ENCODE measurements around the gene LIMS2.

LIMS2 gene

DNA sequence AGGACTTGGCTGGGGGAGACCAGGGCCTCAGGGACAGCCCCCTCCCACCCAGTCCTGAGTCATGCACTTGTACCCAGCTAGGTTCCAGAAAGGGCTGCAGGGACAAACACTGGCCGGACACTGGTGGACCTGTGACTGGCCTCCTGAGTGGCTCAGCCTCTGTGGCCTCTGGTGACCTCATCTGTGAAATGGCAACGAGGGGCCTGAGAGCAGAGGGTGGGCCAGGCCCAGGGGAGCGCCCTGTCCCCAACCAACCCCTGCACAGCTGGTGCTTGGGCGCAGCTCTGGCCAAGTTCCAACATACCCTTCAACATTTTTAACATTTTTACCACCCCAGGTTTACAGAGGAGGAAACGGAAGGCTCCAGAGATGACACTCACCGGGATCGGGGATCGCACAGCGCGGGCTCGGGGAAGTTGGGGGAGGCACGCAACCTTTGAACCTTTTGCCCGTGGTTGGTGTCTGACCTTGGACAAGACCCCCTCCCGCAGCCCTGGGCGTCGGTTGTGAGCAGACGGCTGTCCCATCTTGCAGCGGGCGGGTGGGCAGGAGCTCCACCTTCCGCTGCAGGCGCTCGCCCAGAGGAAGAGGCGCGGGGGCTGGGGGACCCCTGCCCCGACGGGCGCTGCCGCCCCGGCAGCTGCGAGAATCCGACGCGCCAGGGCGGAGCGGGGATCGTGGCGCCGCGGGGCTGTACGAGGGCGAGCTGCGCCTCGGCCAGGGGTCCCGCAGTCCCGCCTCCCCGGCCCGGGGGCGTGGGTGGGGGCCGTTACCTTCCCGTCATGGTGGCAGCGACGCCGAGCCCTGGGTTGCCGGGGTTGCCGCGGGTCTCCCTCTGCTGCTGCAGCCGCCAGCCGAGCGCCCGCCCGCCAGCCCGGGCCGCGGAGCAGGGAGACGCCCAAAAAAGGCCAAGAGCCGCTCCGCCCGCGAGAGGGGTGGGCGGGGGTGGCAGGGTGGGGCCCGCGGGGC is 805 bp downstream of the LIMS2 start:
- peak; percentile 87 for DNase-seq (ENCODE audit: low spot score)

DNA sequence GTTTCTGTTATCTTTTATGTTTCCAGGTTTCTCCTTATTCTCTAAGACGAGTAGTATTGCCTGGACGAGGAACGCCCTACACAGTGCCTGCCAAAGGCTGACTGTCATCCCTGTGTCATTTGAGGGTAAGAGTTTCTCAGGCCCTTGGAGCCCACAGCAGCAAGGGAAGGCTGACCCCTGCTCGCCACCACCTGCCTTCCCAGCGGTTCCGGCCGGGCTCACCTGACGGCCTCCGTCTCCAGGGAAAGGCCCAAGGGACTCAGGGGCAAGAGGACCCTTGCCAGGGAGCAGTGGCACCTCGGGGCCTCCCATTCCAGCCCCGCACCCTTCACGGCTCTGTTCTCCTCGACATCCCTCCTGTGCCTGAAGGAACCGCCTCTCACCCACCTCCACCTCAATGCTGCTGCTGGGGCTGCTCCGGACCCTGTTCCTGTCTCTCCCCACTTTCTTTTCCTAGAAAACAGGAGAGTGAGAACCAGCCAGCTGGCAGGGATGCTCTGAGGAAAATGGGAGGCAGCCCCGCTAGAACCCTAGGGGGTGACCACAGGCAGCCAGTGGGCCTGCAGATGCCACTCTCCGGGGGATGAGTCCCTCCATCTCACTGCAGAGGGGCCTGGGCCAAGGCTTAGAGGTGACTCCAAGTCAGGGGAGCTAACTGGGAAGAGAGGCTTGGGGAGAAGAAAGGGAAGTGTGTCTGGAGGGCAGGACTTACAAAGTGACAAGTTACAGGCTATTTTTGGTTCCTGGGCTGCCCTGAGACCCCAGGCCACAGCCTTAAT is 1.9 kb downstream of the LIMS2 start:
- DNase-seq (ENCODE audit: low spot score): peak; percentile 23

DNA sequence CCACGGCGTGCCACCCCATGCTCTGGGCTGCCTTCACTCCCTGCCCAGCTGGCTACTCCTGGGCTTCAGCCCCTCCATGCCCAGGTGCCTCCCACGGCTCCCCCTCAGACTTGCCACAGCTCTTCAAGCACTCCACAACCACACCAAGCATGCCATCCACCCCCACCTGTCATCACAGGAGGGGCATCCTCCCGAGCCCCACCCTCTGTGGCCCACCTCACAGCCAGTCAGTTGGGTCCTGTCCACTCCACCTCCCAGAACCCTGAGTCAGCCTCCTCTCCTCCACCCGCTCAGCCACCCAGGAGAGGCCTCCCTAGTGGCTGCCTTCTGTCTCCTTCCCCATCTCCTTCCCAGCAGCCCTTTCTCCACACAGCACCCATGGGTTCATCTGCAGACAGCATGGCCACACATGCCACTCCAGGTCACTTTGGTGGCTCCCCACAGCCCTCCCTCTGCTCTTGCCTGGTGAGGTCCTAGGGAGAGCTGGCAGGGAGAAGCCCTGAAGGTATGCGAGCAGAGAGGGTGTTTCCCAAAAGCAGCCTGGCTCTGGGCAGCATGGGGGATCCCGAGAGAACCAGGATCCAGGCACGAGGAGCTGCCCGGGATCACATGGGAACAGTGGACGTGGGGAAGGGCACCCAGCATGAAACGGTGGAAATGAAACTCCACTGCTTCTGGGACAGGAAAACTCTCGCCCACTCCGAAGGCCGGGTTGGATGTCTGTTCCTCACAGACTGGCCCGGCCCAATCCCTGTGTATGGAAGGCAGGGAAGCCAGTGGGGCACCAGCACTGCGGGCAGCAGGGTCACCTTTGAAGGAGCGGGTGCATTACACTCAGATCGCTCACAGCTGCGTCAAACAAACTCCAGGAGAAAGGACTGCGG is 2.7 kb downstream of the LIMS2 start:
- DNase-seq (ENCODE audit: low spot score): peak; percentile 4

DNA sequence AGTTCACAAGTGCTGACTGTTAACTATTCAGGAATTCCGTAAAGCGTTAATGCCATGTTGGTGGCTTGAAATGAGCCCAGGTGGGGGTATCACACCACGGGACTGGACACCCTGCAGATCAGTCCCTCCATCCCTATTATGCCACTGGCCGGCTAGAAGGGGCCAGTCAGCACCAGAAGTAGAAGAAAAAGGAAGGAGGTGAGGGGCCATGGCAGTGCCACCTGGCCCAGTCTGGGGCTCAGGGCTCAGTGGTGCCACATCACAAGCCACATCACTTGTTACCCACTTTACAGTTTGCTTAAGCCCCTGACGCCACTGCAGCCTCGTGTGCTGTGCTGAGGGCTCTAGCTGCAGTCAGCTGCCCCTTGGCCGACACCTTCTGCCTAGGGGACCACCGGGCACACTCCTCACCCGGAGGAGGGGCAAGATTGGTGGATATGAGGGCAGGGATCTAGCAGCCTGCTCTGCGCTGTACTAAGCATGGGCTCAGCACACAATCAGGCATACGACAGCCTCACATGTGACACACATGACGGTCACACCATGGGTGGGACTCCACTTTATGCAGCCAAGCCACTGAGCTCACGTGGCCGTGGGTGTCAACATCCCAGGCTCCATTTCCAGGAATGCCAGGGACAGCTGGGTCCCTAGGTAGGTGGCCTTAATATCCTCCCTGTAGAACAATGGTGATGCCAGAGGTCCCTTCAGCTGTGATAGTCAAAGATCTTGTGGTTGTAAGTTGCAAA is 3.6 kb downstream of the LIMS2 start:
- DNase-seq (ENCODE audit: low spot score): peak; percentile 2

DNA sequence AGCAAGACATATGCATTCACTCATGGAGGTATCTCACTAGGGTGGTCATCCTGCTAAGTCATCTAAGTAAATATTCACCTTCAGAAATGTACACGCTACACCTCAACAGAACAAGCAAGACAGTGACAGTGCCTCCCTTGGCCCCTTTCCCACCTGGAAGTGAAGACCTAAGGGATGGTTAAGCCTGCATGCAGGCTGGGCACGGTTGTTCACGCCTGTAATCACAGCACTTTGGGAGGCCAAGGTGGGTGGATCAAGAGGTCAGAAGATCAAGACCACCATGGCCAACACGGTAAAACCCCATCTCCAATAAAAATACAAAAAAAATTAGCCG is 4.4 kb downstream of the LIMS2 start:
- no peak for DNase-seq (ENCODE audit: low spot score)

DNA sequence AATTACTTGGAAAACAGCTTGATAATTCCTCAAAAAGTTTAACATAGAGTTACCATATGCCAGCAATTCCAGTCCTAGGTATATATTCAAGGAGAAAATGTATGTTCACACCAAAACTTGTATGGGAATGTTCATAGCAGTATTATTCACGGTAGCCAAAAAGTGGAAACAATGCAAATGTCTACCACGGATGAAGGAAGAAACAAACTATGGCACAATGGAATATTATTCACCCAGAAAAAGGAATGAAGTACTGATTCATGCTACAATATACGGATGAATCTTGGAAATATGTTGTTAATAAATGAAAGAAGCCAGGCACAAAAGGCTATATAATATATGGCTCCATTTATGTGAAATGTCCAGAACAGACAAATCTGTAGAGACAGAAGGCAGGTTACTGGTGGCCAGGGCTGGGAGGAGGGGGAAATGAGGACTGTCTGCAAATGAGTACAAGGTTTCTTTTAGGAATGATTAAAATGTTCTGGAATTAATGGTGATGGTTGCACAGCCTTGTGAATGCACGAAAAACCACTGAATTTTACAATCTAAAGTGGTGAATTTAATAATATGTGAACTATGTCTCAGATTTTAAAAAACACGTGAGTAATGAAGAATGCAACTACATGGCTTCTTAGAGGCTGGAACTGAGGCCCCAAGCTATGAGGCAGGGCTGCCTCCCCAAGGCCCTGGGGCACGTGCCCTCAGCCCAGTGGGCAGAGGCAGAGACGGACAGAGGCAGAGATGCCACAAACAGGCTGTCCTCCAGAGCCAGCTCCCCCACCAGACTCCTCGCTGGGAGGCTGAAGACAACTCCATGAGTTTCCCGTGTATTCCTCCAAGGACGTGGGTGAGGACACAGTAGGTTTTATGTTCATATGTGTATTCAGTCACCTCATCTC is 5.0 kb downstream of the LIMS2 start:
- no peak for DNase-seq (ENCODE audit: low spot score)

DNA sequence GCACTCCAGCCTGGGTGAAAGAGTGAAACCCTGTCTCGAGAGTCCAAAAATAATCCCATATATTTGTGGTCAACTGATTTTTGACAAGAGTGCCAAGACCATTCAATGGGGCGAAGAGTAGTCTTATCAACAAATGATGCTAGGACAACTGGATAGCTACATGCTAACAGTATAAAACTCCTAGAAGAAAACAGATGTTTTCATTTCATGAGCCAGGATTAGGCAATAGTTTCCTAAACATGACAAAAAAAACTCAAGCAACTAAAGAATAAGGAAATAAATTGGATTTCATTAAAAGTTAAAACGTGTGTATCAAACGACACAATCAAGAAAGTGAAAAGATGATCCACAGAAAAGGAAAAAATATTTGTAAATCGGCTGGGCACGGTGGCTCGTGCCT is 6.3 kb downstream of the LIMS2 start:
- DNase-seq (ENCODE audit: low spot score): no peak

DNA sequence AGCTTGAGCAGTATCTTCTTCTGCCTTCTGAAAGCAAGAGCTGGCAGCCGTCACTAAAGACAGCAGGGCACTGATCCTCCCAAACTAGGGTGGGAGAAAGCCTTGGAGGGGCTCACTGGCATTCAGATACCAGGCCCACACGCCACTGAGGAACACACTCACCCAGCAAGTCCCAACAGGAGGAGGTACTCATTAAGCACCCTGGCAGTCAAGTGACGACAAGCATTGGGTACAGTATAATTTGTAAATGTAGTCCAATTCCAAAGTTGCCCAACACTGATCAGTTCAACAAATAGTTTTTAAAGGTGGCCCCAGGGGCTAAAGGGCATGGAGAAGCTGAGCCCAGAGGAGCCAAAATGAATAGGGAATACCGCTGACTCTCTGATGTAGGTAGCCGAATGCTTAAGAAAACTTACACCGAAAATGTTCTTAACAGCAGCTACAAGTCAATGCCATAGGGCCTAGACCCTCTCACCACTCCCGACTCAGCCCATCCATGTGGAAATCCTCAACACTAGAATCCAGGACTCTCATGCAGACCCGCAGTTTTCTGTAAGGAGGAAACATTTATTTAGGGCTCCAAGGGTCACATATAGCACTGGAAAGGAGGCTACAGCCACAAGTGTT is 9.9 kb downstream of the LIMS2 start:
- DNase-seq (ENCODE audit: low spot score): no peak

DNA sequence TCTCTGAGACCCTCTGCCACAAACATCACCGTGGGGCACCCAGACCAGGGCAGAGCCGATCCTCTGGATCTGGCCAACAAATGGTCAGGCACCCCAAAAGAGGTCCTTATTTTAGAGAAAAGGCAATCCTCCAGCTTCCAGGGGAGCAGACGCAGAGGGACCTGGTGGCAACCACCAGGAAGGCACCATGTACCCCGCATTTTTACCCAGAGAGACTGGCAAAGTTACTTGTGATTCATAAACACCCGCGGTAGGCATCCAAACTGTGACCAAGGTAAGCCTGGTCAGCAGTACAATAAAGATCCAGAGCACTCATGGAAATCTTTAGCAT is 10.5 kb downstream of the LIMS2 start:
- DNase-seq (ENCODE audit: low spot score): no peak

DNA sequence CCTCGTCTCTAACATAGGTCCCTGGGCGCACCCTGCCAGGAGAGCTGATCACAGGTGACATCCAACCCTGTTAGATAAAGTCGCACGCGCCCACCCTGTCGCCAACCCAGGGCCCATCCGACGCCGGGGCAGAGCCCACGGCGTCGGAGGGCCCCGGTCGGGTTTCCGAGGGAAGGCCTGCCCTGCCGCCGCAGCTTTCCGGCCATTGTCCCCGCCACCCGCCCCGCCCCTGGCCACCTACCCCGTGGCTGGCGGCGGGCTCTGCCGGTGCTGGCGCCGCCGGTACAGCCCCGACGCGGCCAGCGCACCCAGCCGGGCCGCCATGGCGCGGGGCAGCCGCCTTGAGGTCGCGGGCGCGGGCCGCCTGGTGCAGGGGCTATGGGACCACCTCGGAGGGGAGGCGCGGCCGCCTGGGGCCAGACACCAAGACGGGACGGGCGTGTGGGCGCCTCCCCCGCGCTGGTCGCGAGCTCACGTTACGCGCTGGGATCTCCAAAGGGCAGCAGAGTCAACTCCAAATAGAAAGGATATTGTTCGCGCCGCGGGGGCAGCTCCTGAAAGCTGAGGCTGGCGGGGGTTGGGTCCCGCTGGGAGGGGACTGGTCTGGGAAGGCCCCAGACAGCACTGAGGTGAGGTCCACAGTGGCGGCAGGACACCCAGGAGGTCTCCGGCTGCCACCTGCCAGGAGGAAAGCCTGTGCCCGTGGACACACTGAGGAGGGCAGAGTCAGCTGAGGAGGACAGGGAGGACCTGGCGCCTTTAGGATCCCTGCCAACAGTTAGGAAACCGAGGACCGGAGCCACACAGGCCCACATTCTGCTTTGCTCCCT is 11.1 kb downstream of the LIMS2 start:
- DNase-seq (ENCODE audit: low spot score): peak; percentile 82

DNA sequence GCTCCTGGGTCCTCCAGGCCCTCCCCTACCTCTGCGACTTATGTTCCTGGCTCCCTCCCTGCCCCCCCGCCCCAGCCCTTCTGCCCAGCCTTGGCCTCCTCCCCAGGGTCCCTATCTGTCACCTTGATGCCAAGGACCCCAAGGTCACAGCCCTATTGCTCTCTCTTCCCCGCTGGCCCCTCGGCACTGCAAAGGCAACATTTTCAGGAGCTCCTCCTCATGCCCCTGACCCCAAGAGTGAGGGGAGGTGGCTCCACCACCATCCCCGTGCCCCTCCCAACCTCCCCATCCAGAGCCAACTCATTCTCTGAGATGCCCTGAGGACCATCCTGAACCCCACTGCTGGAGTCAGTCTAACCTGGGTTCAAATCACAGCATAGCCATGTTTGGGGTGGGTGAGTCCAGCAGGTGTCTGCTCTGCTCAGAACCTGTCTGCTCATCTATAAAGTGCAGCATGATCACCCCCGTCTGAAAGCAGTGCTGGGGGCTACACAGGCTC is 11.7 kb downstream of the LIMS2 start:
- no peak for DNase-seq (ENCODE audit: low spot score)

DNA sequence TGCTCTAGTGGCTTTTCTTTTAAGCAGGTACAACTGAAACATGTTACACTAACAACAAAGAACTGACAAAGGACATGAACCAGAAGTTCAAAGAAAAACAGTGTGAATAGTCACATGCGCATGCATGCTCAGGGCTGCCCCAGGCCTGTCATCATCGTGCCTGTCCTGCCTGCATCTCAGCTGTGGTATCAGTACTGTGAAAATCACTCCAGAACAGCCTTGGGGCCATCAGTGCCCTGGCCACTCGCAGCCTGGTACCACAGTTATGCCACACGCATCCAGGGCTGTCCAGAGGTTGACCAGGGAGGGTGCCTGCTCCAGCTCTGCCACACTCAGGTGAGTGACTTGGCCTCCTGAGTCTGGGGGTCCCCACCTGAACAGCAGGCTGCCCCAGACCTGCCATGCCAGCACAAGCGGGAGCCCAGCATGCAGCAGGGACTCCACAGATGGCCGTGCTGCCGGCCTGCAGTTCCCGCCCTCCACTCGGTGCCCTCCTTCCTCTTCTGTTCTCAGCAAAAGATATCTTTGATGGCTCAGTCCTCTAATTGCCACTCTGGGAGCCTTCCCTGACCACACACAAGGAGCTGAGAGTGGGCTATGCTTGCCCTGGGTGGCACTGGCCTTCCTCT is 12.3 kb downstream of the LIMS2 start:
- DNase-seq (ENCODE audit: low spot score): no peak

DNA sequence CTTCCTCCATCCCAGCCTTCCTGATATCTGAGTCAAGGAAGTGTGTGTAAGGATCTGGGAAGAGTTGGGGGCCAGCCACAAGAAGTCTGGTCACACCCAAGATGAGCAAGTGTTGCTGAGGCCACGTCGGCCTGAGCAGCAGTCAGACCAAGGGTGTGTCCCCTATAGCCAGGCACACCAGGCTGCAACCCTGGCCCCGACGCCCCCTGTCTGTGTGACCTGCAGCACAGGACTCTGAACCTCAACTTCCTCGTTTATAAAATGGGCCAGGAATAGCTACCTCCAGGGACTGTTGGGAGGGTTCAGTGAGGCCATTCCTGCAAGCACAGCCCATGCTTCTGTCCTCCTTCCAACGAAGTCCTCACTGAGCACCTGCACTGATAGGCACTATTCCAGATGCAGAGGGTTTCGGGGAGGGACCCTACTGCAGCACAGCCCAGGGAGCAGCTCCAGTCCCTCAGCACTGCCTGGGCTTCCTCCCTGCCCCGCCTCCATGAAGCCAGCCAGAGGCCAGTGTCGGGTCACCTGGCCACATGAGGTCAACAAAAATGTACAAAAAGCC is 13.3 kb downstream of the LIMS2 start:
- no peak for DNase-seq (ENCODE audit: low spot score)

DNA sequence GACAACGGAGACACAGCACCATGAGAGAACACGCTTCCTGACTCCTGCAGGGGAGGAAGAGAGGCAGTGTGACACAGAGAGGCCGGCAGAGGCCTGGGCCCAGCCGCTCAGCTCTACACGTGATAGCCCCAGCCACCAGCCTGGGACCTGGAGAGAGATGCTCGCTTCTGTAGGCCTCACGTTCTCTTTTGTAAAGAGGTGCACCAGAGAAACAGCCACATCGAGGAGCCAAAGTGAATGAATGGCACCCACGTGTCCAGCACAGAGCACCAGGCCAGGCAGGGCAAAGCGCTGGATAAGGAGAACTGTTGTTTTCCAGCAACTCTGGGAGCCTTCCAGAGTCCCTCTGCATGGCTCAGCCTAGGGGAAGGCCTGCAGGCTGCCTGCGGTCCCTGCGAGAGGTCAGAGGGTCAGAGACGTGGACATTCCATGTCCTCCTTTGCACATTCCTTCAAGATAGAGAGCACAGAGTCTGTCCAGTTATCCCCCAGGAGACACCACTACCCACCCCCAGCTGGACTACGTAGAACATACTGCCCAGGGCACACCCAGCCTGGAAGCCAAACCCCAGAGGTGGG is 14.2 kb downstream of the LIMS2 start:
- no peak for DNase-seq (ENCODE audit: low spot score)

DNA sequence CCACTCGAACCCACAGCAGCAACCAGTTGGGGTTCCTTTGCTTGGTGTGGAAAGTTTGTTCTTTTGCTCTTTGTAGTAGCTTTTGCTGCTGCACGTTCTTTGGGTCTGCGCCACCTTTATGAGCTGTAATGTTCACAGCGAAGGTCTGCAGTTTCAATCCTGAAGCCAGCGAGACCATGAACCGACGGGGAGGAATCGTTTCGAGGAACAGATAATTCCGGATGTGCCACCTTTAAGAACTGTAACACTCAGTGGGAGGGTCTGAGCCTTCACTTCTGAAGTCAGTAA is 15.1 kb downstream of the LIMS2 start:
- no peak for DNase-seq (ENCODE audit: low spot score)

DNA sequence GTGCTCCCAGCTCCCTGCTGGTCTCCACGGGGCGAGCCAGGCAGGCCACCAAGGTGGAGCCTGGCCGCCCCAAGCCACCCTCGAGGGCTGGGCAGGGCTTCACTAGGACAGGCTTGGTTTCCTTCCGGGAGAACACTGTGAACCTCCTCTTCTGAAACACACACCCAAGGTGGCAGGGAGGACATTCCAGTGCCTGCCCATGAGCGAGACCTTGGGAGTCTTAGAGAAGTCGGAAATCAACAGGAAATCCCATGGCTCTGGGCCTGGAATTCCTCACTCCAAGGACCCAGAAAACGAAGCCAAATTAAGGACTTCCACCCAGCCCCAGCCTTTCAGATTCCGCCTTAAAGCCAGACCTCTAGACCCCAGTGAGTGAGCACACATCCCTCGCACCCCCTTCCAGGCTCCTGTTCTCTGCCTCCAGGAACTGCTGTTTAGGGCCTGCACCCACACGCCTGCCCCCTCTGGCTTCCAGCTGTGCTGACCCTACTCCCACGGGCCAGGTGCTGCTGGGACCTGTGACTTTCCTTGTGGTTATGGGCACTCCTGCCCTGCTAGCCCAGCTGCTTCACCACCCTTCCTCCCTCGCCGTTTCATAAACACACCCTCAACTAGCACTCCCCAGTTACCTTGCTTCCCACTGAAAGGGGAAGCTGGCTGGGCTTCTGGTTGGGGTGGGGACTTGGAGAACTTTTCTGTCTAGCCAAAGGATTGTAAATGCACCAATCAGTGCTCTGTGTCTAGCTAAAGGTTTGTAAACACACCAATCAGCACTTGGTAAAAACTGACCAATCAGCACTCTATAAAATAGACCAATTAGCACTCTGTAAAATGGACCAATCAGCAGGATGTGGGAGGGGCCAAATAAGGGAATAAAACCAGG is 15.7 kb downstream of the LIMS2 start:
- DNase-seq (ENCODE audit: low spot score): no peak
